GM18508 (cell line): ENCODE data around the gene SMIM14.
A peak's percentile ranks its signal among the peaks of the same experiment; 100 is the strongest.
"Not testable (repeated sequence)": the region's sequence is repeated elsewhere in the genome, so short reads cannot be mapped to it uniquely, and the experiment has no call there.

Source experiments
- ATAC-seq: cut with Tn5 transposase; IDR thresholded peaks from one replicate; pipeline ENCODE4 v1.9.1; 2021; ENCODE audit warnings: moderate number of reproducible peaks; ENCODE audit not compliant: insufficient read depth, unreplicated experiment

Gene SMIM14

GRCh38 chr4:39609454-39609931, 29.2 kb downstream of the SMIM14 start:
- peak; percentile 88 for ATAC-seq

- no peak for ATAC-seq
These were observed 30.2 kb downstream of the SMIM14 start for GRCh38 chr4:39608451-39608850.

GRCh38 chr4:39606747-39607146, 31.9 kb downstream of the SMIM14 start:
- ATAC-seq, result no peak

- ATAC-seq, result no peak
These were observed 40.8 kb downstream of the SMIM14 start for GRCh38 chr4:39597695-39598381.

- ATAC-seq, result no peak
These were observed 41.7 kb downstream of the SMIM14 start for GRCh38 chr4:39596971-39597370.

GRCh38 chr4:39591290-39591689, 47.4 kb downstream of the SMIM14 start:
- no peak for ATAC-seq

GRCh38 chr4:39587881-39588280, 50.8 kb downstream of the SMIM14 start:
- no peak for ATAC-seq

GRCh38 chr4:39574946-39575345, 63.7 kb downstream of the SMIM14 start:
- ATAC-seq, result no peak

GRCh38 chr4:39571504-39571903, 67.2 kb downstream of the SMIM14 start:
- no peak for ATAC-seq

- ATAC-seq, result no peak
These were observed 67.6 kb downstream of the SMIM14 start for GRCh38 chr4:39571054-39571453.

GRCh38 chr4:39569209-39569608, 69.5 kb downstream of the SMIM14 start:
- ATAC-seq, result no peak

GRCh38 chr4:39568805-39569204, 69.9 kb downstream of the SMIM14 start:
- ATAC-seq, result no peak

GRCh38 chr4:39565878-39566600, 72.6 kb downstream of the SMIM14 start:
- ATAC-seq, result no peak

GRCh38 chr4:39563346-39563847, 75.3 kb downstream of the SMIM14 start:
- no peak for ATAC-seq

GRCh38 chr4:39562792-39563191, 75.9 kb downstream of the SMIM14 start:
- no peak for ATAC-seq

GRCh38 chr4:39559626-39560025, 79.0 kb downstream of the SMIM14 start:
- no peak for ATAC-seq

GRCh38 chr4:39555472-39555871, 83.2 kb downstream of the SMIM14 start:
- no peak for ATAC-seq

- ATAC-seq, result no peak
These were observed 90.1 kb downstream of the SMIM14 start for GRCh38 chr4:39548425-39549067.

GRCh38 chr4:39544580-39545315, 93.9 kb downstream of the SMIM14 start:
- no peak for ATAC-seq

GRCh38 chr4:39544080-39544479, 94.6 kb downstream of the SMIM14 start:
- ATAC-seq, result not testable (repeated sequence)
